ENCODE measurements around the gene DIAPH3. TPM values are rescaled to one million over a fixed set of nuclear protein-coding genes. Genes with fewer than 3 reads are reported as not detected.

Gene DIAPH3
- total and polyA plus RNA-seq, 10 donors: 0.07 to 4.1 (median 1.4) TPM

GRCh38 chr13:59883885-59884284 is 279.8 kb downstream of the DIAPH3 start:
- Histone ChIP-seq H3K27me3 (replicated peaks in 1 of 7) (no peaks in the 10 kb centered on the region), H3K9me3 (no peaks in the 10 kb centered on the region), H3K27ac (no peak overlapping the region), H3K4me1 (no peaks in the 10 kb centered on the region), H3K36me3 (no peaks in the 10 kb centered on the region), H3K4me3 (no peak overlapping the region)
- peak; percentile 24 for DNase-seq
- 95 to 99% (median 97%) methylated on average over 5 of the region's 5 CpGs for WGBS, 5 donors
- TF ChIP-seq POLR2A (IDR thresholded peaks at IDR 0.05) (no peak), POLR2AphosphoS5 (IDR thresholded peaks at IDR 0.05) (no peak)
- TF ChIP-seq, protein P1, sequence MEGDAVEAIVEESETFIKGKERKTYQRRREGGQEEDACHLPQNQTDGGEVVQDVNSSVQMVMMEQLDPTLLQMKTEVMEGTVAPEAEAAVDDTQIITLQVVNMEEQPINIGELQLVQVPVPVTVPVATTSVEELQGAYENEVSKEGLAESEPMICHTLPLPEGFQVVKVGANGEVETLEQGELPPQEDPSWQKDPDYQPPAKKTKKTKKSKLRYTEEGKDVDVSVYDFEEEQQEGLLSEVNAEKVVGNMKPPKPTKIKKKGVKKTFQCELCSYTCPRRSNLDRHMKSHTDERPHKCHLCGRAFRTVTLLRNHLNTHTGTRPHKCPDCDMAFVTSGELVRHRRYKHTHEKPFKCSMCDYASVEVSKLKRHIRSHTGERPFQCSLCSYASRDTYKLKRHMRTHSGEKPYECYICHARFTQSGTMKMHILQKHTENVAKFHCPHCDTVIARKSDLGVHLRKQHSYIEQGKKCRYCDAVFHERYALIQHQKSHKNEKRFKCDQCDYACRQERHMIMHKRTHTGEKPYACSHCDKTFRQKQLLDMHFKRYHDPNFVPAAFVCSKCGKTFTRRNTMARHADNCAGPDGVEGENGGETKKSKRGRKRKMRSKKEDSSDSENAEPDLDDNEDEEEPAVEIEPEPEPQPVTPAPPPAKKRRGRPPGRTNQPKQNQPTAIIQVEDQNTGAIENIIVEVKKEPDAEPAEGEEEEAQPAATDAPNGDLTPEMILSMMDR (IDR thresholded peaks at IDR 0.05 in 8 of 11, conservative IDR thresholded peaks at IDR 0.05 in 3 of 11): no peak
- intact Hi-C loops (cut with DNase I; ENCODE audit: low total_unique reads): no loop called here

- no peaks in the 10 kb centered on the region for H3K9me3 ChIP-seq
- 84 to 96% (median 91%) methylated on average over 1 of the region's 1 CpG for WGBS, 5 donors
- no peak for DNase-seq
- intact Hi-C loops (cut with DNase I; ENCODE audit: low total_unique reads): no loop called here
- no peaks in the 10 kb centered on the region for H3K27me3 ChIP-seq (replicated peaks in 1 of 7)
- H3K36me3 ChIP-seq: no peaks in the 10 kb centered on the region
- H3K4me1 ChIP-seq: no peaks in the 10 kb centered on the region
- H3K27ac ChIP-seq: no peak overlapping the region
- TF ChIP-seq, protein P1 (IDR thresholded peaks at IDR 0.05 in 8 of 11, conservative IDR thresholded peaks at IDR 0.05 in 3 of 11): no peak
- TF ChIP-seq POLR2AphosphoS5 (IDR thresholded peaks at IDR 0.05) (no peak), POLR2A (IDR thresholded peaks at IDR 0.05) (no peak)
- H3K4me3 ChIP-seq: no peak overlapping the region
These were observed 283.3 kb downstream of the DIAPH3 start for GRCh38 chr13:59880468-59880867.

DNA sequence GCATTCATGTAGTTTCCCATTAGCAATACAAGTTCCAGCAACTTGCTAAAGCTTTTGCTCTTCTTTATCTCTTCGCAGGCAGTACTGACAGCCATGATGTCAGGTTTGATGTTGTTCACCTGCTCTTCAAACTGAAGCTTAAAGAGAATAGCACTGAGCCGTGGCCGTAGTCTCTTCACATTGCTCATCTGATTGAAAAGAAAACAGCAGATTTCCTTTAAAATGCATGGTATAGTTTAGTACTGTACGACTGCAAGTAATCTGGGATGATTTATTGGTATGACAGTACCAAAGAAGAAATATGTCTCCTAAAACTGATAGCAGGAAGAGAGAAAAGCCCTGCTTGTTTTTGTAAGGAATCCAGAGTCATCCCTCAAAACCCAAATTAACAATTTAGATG is 284.4 kb downstream of the DIAPH3 start:
- intact Hi-C loops (cut with DNase I; ENCODE audit: low total_unique reads): no loop called here
- no peaks in the 10 kb centered on the region for H3K27me3 ChIP-seq (replicated peaks in 1 of 7)
- no peak overlapping the region for H3K27ac ChIP-seq
- no peaks in the 10 kb centered on the region for H3K36me3 ChIP-seq
- no peak for DNase-seq
- TF ChIP-seq POLR2AphosphoS5 (IDR thresholded peaks at IDR 0.05): no peak
- TF ChIP-seq POLR2A (IDR thresholded peaks at IDR 0.05): no peak
- no peaks in the 10 kb centered on the region for H3K4me1 ChIP-seq
- WGBS, 5 donors: 84 to 89% (median 87%) methylated on average over 4 of the region's 4 CpGs
- H3K9me3 ChIP-seq: no peaks in the 10 kb centered on the region
- H3K4me3 ChIP-seq: no peak overlapping the region

GRCh38 chr13:59877933-59878332 is 285.8 kb downstream of the DIAPH3 start:
- no peaks in the 10 kb centered on the region for H3K9me3 ChIP-seq
- no peaks in the 10 kb centered on the region for H3K36me3 ChIP-seq
- no peaks in the 10 kb centered on the region for H3K4me1 ChIP-seq
- H3K27me3 ChIP-seq (replicated peaks in 1 of 7): no peaks in the 10 kb centered on the region
- TF ChIP-seq, protein P1 (IDR thresholded peaks at IDR 0.05 in 8 of 11, conservative IDR thresholded peaks at IDR 0.05 in 3 of 11): no peak
- TF ChIP-seq POLR2A (IDR thresholded peaks at IDR 0.05) (no peak), POLR2AphosphoS5 (IDR thresholded peaks at IDR 0.05) (no peak)
- no peak overlapping the region for H3K4me3 ChIP-seq
- intact Hi-C loops (cut with DNase I; ENCODE audit: low total_unique reads): no loop called here
- no peak overlapping the region for H3K27ac ChIP-seq
- DNase-seq: no peak
- 85 to 99% (median 92%) methylated on average over 2 of the region's 2 CpGs for WGBS, 5 donors

DNA sequence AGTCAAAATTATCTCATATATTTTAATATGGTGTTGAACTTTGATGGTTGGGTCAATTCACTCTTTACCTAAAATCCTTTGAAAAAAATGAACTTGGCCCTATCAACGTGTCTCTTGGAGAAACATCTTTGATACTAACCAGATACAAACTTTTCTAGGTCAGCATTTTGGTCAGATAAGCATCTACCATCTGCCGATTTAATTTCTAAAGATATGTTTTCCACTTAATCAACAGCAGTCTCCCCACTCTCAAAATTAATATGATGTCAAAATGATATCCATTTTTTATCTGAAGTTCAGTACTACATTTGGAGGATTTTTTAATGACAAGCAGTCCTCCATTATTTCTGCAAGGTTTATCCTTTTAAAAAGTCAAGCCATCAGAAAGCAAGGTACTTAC is 288.8 kb downstream of the DIAPH3 start:
- DNase-seq: no peak
- TF ChIP-seq POLR2AphosphoS5 (IDR thresholded peaks at IDR 0.05) (no peak), POLR2A (IDR thresholded peaks at IDR 0.05) (no peak)
- TF ChIP-seq, protein P1 (IDR thresholded peaks at IDR 0.05 in 8 of 11, conservative IDR thresholded peaks at IDR 0.05 in 3 of 11): no peak
- H3K36me3 ChIP-seq: no peaks in the 10 kb centered on the region
- no peak overlapping the region for H3K27ac ChIP-seq
- 86 to 92% (median 88%) methylated on average over 2 of the region's 2 CpGs for WGBS, 5 donors
- no peaks in the 10 kb centered on the region for H3K27me3 ChIP-seq (replicated peaks in 1 of 7)
- no peak overlapping the region for H3K4me3 ChIP-seq
- H3K9me3 ChIP-seq: no peaks in the 10 kb centered on the region
- intact Hi-C loops (cut with DNase I; ENCODE audit: low total_unique reads): no loop called here
- no peaks in the 10 kb centered on the region for H3K4me1 ChIP-seq

Measured in spleen (tissue), 11 donors.